OCI-LY3 (cell line): ENCODE results near the gene TLK1.

ENCODE experiments used
- CTCF ChIP-seq: fragments of 200-600, 300-600 bp; sonication (generic); IDR thresholded peaks from 2 replicates; pipeline ENCODE4 v1.5.1; 2014; ENCODE audit warnings: antibody characterized with exemption, low read length, low read depth
- EZH2phosphoT487 ChIP-seq: fragments of 200-600 bp; shearing (Covaris generic); IDR thresholded peaks from 2 replicates; pipeline ENCODE4 v1.6.1; 2018; ENCODE audit warnings: antibody characterized with exemption, mixed run types, low read depth

- TF ChIP-seq CTCF: no peak
- TF ChIP-seq EZH2phosphoT487: no peak
These were observed 6.8 kb upstream of the TLK1 start for GRCh38 chr2:171167352-171167997.
